HCT116 (cell line): ENCODE data around the gene ATXN1. TPM values are rescaled to one million over a fixed set of nuclear protein-coding genes. Genes with fewer than 3 reads are reported as not detected.

Experiments used
- ATAC-seq: fragments of 200-7000 bp; cut with Tn5 transposase; 2 replicates; pipeline ENCODE4 v1.9.1; 2020; ENCODE audit warnings: mild to moderate bottlenecking, moderate library complexity
- BruUV-seq: library from RNA; stranded (reverse); fragments of 400-500 nt; replicated peaks from 2 replicates; lab custom pipeline; 2021; lab: Mats Ljungman, UMichigan
- CTCF ChIA-PET: fragments of 300-600 bp; sonication (Branson Sonifier 250); formaldehyde crosslinking; loops from one replicate; lab custom pipeline; 2021; ENCODE audit warnings: antibody characterized with exemption; lab: Charles Lee
- POLR2A ChIA-PET: fragments of 300-600, 350-600 bp; sonication (Branson Sonifier 250); formaldehyde crosslinking; loops from one replicate; lab custom pipeline; 2021; ENCODE audit warnings: antibody characterized with exemption; lab: Charles Lee
- RAD21 ChIA-PET, 2 experiments: fragments of 300-600 bp; sonication (Branson Sonifier 250); formaldehyde crosslinking; loops; one replicate each; lab custom pipeline; 2023; ENCODE audit warnings: low total read pairs in 2 of 2; ENCODE audit not compliant: uncharacterized antibody in 2 of 2, unreplicated experiment in 2 of 2, low non-redundant PET in 1 of 2; lab: Charles Lee
- DNase-seq: peaks from one replicate; pipeline ENCODE4 v3.0.0-alpha.2; 2010; ENCODE audit warnings: low read depth, low spot score
- H2AFZ ChIP-seq: fragments of 200-600 bp; shearing (Covaris generic), sonication (generic); 2 replicates; pipeline ENCODE4 v1.6.1; 2017; ENCODE audit warnings: low read depth, mixed run types, mixed read lengths, antibody characterized with exemption, low read length; ENCODE audit not compliant: poor library complexity, severe bottlenecking
- H3K27ac ChIP-seq: 2 replicates; pipeline ENCODE4 v1.5.1; 2012; ENCODE audit warnings: low read depth, low read length
- H3K27me3 ChIP-seq: fragments of 200-600 bp; sonication (generic); 2 replicates; pipeline ENCODE4 v1.6.1; 2016; ENCODE audit warnings: mixed run types, low read length, mixed read lengths; ENCODE audit not compliant: insufficient read depth
- H3K36me3 ChIP-seq, 2 experiments: fragments of 200-500 bp in 1 of 2; fragments of 200-600 bp in 1 of 2; sonication (Bioruptor generic) in 1 of 2; sonication (generic) in 1 of 2; 2 replicates each; pipeline versions ENCODE4 v1.5.1 to v1.6.1; 2014 to 2016; ENCODE audit warnings: low read length in 2 of 2, inconsistent platforms in 1 of 2, mixed read lengths in 1 of 2, mixed run types in 1 of 2; ENCODE audit not compliant: insufficient read depth in 2 of 2, control insufficient read depth in 1 of 2
- H3K4me1 ChIP-seq, 2 experiments: fragments of 200-600 bp in 1 of 2; sonication (generic) in 1 of 2; 2 replicates each; pipeline versions ENCODE4 v1.5.1 to v1.6.1; 2012 to 2017; ENCODE audit warnings: low read length in 2 of 2, inconsistent platforms in 1 of 2, mild to moderate bottlenecking in 1 of 2, mixed read lengths in 1 of 2, mixed run types in 1 of 2, moderate library complexity in 1 of 2; ENCODE audit not compliant: insufficient read depth in 2 of 2, control insufficient read depth in 1 of 2
- H3K4me2 ChIP-seq: fragments of 200-600 bp; sonication (generic); 2 replicates; pipeline ENCODE4 v1.6.1; 2017; ENCODE audit warnings: mixed run types, low read length, mixed read lengths
- H3K4me3 ChIP-seq, 2 experiments: fragments of 200-600 bp in 1 of 2; sonication (generic) in 1 of 2; replicated peaks in 1 of 2; 2 replicates each; pipeline ENCODE4 v1.5.1; 2011 to 2016; ENCODE audit warnings: low read length in 2 of 2, control low read depth in 1 of 2, low read depth in 1 of 2, mild to moderate bottlenecking in 1 of 2, mixed read lengths in 1 of 2, mixed run types in 1 of 2
- H3K79me2 ChIP-seq: fragments of 200-600 bp; sonication (generic); 2 replicates; pipeline ENCODE4 v1.6.1; 2017; ENCODE audit warnings: mild to moderate bottlenecking, mixed run types, low read length, moderate library complexity, mixed read lengths; ENCODE audit not compliant: insufficient read depth
- H3K9ac ChIP-seq: fragments of 200-600 bp; sonication (generic); 2 replicates; pipeline ENCODE4 v1.6.1; 2016; ENCODE audit warnings: low read length, mixed read lengths
- H3K9me2 ChIP-seq: fragments of 200-600 bp; sonication (generic), shearing (Covaris generic); 2 replicates; pipeline ENCODE4 v1.6.1; 2017; ENCODE audit warnings: mixed run types, mild to moderate bottlenecking, moderate library complexity; ENCODE audit not compliant: insufficient read depth
- H3K9me3 ChIP-seq, 2 experiments: fragments of 200-500 bp in 1 of 2; fragments of 200-600 bp in 1 of 2; sonication (Bioruptor generic) in 1 of 2; sonication (generic) in 1 of 2; 2 replicates each; pipeline ENCODE4 v1.6.1; 2014 to 2017; ENCODE audit warnings: low read length in 2 of 2, mixed read lengths in 2 of 2, inconsistent platforms in 1 of 2, low read depth in 1 of 2, mild to moderate bottlenecking in 1 of 2, mixed run types in 1 of 2, moderate library complexity in 1 of 2; ENCODE audit not compliant: control insufficient read depth in 1 of 2, insufficient read depth in 1 of 2
- H4K20me1 ChIP-seq: fragments of 200-600 bp; sonication (generic), shearing (Covaris generic); 2 replicates; pipeline ENCODE4 v1.6.1; 2017; ENCODE audit warnings: mixed run types, mild to moderate bottlenecking, moderate library complexity; ENCODE audit not compliant: insufficient read depth
- CBX3 ChIP-seq: IDR thresholded peaks from 2 replicates; pipeline ENCODE4 v1.6.1; 2012; ENCODE audit warnings: low read depth
- CEBPB ChIP-seq: IDR thresholded peaks from 2 replicates; pipeline ENCODE4 v1.6.1; 2012; ENCODE audit warnings: low read depth
- EGR1 ChIP-seq: IDR thresholded peaks from 2 replicates; pipeline ENCODE4 v1.6.1; 2012; ENCODE audit warnings: low read depth
- ELF1 ChIP-seq: IDR thresholded peaks from 2 replicates; pipeline ENCODE4 v1.6.1; 2012; ENCODE audit warnings: low read depth, borderline replicate concordance
- EZH2 ChIP-seq: fragments of 200-600 bp; sonication (generic); IDR thresholded peaks from 2 replicates; pipeline ENCODE4 v1.6.1; 2017; ENCODE audit warnings: antibody characterized with exemption, mixed run types
- EZH2phosphoT487 ChIP-seq: fragments of 200-600 bp; IDR thresholded peaks from 2 replicates; pipeline ENCODE4 v1.6.1; 2018; ENCODE audit warnings: antibody characterized with exemption, borderline replicate concordance
- FOSL1 ChIP-seq: IDR thresholded peaks from 2 replicates; pipeline ENCODE4 v1.6.1; 2012; ENCODE audit warnings: low read depth
- JUND ChIP-seq: IDR thresholded peaks from 2 replicates; pipeline ENCODE4 v1.6.1; 2012
- MAX ChIP-seq: IDR thresholded peaks from 2 replicates; pipeline ENCODE4 v1.6.1; 2012
- REST ChIP-seq: IDR thresholded peaks from 2 replicates; pipeline ENCODE4 v1.6.1; 2012; ENCODE audit warnings: low read depth
- SIN3A ChIP-seq: IDR thresholded peaks from 2 replicates; pipeline ENCODE4 v1.6.1; 2012; ENCODE audit warnings: low read depth
- SP1 ChIP-seq: IDR thresholded peaks from 2 replicates; pipeline ENCODE4 v1.6.1; 2012; ENCODE audit warnings: low read depth
- SRF ChIP-seq: IDR thresholded peaks from 2 replicates; pipeline ENCODE4 v1.6.1; 2012; ENCODE audit warnings: low read depth
- TCF7L2 ChIP-seq: IDR thresholded peaks from 2 replicates; pipeline ENCODE4 v1.7.0; 2011; ENCODE audit warnings: borderline replicate concordance, inconsistent platforms; ENCODE audit not compliant: insufficient read depth, insufficient read length; ENCODE audit errors: extremely low read depth
- YY1 ChIP-seq: IDR thresholded peaks from 2 replicates; pipeline ENCODE4 v1.6.1; 2011; ENCODE audit warnings: low read length, low read depth, moderate library complexity, mild to moderate bottlenecking; ENCODE audit not compliant: insufficient replicate concordance; ENCODE audit errors: extremely low read depth
- ZBTB33 ChIP-seq: IDR thresholded peaks from 2 replicates; pipeline ENCODE4 v1.6.1; 2011; ENCODE audit warnings: mild to moderate bottlenecking, low read length, moderate library complexity; ENCODE audit not compliant: insufficient replicate concordance; ENCODE audit errors: extremely low read depth
- ZNF274 ChIP-seq: fragments of 200-500 bp; sonication (Bioruptor generic); IDR thresholded peaks from 2 replicates; pipeline ENCODE4 v1.6.1; 2014; ENCODE audit warnings: mild to moderate bottlenecking, low read depth, low read length, inconsistent platforms
- intact Hi-C: fragments of 100-400 bp; cut with micrococcal nuclease; formaldehyde crosslinking; loops from 2 replicates; pipeline ENCODE4 v1.10.0; 2022
- total RNA-seq: library from RNA; stranded (reverse); gene quantifications from one replicate; pipeline ENCODE4 v1.2.1, GENCODE V29; 2021; ENCODE audit not compliant: unreplicated experiment
- TF ChIP-seq, protein P1 (sequence below), 3 experiments: fragments of 200-600 bp in 1 of 3; sonication (generic) in 1 of 3; IDR thresholded peaks in 2 of 3; conservative IDR thresholded peaks in 1 of 3; 2 replicates each; pipeline ENCODE4 v1.5.1; 2012 to 2017; ENCODE audit warnings: low read depth in 2 of 3, low read length in 2 of 3, antibody characterized with exemption in 1 of 3, borderline replicate concordance in 1 of 3, control low read depth in 1 of 3, mild to moderate bottlenecking in 1 of 3, mixed read lengths in 1 of 3, mixed run types in 1 of 3, moderate library complexity in 1 of 3; ENCODE audit not compliant: insufficient read depth in 1 of 3

The ATXN1 gene
- total RNA-seq, 1 experiment from 2014 or later = 21.0 TPM

GRCh38 chr6:16727996-16728395 is 33.3 kb downstream of the ATXN1 start:
- ChIA-PET CTCF (interaction anchor here (0.8 kb wide), 1 partner anchor 43 kb away, joined by 3 read pairs; no protein-coding TSS in a partner anchor), RAD21 (interaction anchor here in 1 of 2 experiments (1.2 to 1.7 kb wide), 2 partner anchors 34 to 216 kb away, joined by 3 to 4 read pairs; partner anchors contain the start of gene ATXN1)

More at GRCh38 chr6:16727996-16728395, 33.3 kb downstream of the ATXN1 start:
- H3K9me3 ChIP-seq = no peaks in the 10 kb centered on the region
- no peaks in the 10 kb centered on the region for H3K79me2 ChIP-seq
- H3K4me3 ChIP-seq = no peak overlapping the region
- TF ChIP-seq YY1 = no peak
- TF ChIP-seq EZH2phosphoT487 = no peak
- TF ChIP-seq CBX3 = no peak
- TF ChIP-seq JUND = no peak
- no peak for TF ChIP-seq MAX
- no peak for TF ChIP-seq CEBPB
- no peak for TF ChIP-seq ZBTB33
- no peak for TF ChIP-seq ZNF274
- no peak for TF ChIP-seq TCF7L2
- no peak for TF ChIP-seq SP1
- no peak for TF ChIP-seq ELF1
- no peak for TF ChIP-seq FOSL1
- TF ChIP-seq REST = no peak
- no peak for TF ChIP-seq EZH2
- TF ChIP-seq SIN3A = no peak
- no peak for TF ChIP-seq SRF
- TF ChIP-seq, protein P1, sequence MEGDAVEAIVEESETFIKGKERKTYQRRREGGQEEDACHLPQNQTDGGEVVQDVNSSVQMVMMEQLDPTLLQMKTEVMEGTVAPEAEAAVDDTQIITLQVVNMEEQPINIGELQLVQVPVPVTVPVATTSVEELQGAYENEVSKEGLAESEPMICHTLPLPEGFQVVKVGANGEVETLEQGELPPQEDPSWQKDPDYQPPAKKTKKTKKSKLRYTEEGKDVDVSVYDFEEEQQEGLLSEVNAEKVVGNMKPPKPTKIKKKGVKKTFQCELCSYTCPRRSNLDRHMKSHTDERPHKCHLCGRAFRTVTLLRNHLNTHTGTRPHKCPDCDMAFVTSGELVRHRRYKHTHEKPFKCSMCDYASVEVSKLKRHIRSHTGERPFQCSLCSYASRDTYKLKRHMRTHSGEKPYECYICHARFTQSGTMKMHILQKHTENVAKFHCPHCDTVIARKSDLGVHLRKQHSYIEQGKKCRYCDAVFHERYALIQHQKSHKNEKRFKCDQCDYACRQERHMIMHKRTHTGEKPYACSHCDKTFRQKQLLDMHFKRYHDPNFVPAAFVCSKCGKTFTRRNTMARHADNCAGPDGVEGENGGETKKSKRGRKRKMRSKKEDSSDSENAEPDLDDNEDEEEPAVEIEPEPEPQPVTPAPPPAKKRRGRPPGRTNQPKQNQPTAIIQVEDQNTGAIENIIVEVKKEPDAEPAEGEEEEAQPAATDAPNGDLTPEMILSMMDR (IDR thresholded peaks at IDR 0.05 in 2 of 3, conservative IDR thresholded peaks at IDR 0.05 in 1 of 3; ENCODE audit: borderline replicate concordance in 1 of 3, insufficient read depth in 1 of 3, low read depth in 2 of 3, low read length in 2 of 3) = no peak
- TF ChIP-seq EGR1 = no peak
- no peaks in the 10 kb centered on the region for H3K9me2 ChIP-seq
- POLR2A ChIA-PET = no interaction called here
- intact Hi-C loops = loop anchor here (2.0 kb wide), 1 partner anchor 35 kb away; no protein-coding TSS in a partner anchor
- H3K27ac ChIP-seq = no peak overlapping the region; the same call in 1 of the 2 replicates
- BruUV-seq = no TSS peak
- H2AFZ ChIP-seq = no peak overlapping the region
- peak overlapping the region; percentile 19 for H3K4me2 ChIP-seq
- DNase-seq = no peak
- H3K4me1 ChIP-seq = peaks cover 69 to 87% of the 10 kb centered on the region in 2 experiments
- H3K36me3 ChIP-seq = no peaks in the 10 kb centered on the region
- ATAC-seq = no peak
- no peaks in the 10 kb centered on the region for H3K27me3 ChIP-seq
- no peak overlapping the region for H3K9ac ChIP-seq
- no peaks in the 10 kb centered on the region for H4K20me1 ChIP-seq
